ENCODE results near the gene MED15. TPM values are rescaled to one million over a fixed set of nuclear protein-coding genes. Genes with fewer than 3 reads are reported as not detected.

MED15 gene
- total and polyA plus RNA-seq, 2 of the 8 experiments (the other 6 are each of a cell fraction or from before 2014, with no cell fraction given): 28.3 to 57.1 TPM

DNA sequence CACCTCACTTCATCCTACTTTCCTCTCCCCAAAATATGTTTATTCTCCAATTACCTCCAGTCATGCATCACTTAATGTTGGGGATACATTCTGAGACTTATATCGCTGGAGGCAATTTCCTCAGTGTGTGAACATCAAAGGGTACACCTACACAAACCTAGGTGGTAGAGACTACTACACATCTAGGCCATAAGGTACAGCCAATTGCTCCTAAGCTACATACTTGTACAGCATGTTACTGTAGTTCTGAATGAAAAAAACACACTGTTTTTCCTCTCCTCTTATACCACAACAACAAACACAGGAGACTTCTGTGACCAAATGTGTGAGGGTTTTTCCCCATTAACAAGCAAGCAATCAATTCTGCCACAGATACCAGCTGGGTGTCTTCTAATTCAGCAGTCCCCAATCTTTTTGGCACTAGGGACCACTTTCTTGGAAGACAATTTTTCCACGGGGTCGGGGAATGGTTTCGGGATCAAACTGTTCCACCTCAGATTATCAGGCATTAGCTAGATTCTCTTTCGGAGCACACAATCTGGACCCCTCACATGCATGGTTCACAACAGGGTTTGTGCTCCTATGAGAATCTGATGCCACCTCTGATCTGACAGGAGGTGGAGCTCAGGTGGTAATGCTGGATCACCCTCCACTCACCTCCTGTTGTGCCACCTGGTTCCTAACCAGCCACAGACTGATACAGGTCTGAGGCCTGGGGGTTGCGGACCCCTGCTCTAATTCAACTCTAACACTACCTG, 17.0 kb upstream of the MED15 start:
- H3K79me2 ChIP-seq (ENCODE audit: control insufficient read depth in 1 of 2, insufficient read depth in 2 of 2, low read length in 2 of 2): no peaks in the 10 kb centered on the region
- no peak overlapping the region for H4K8ac ChIP-seq (ENCODE audit: extremely low read depth, insufficient read depth, low read length)
- no peak overlapping the region for H3K9ac ChIP-seq (replicated peaks in 1 of 4; ENCODE audit: extremely low read depth in 1 of 4, low read depth in 3 of 4, low read length in 3 of 4)
- H4K5ac ChIP-seq (ENCODE audit: insufficient read length, low read depth, low read length): no peak overlapping the region
- no peak overlapping the region for H2BK20ac ChIP-seq (ENCODE audit: low read length)
- no peak overlapping the region for H4K91ac ChIP-seq (replicated peaks; ENCODE audit: insufficient read length, low read length)
- H4K20me1 ChIP-seq (replicated peaks in 1 of 2; ENCODE audit: control insufficient read depth in 1 of 2, insufficient read depth in 2 of 2, low read length in 2 of 2): peaks cover 6 to 13% of the 10 kb centered on the region in 2 experiments
- no peak overlapping the region for H3K56ac ChIP-seq (replicated peaks; ENCODE audit: insufficient read length, low read depth, low read length)
- H3K4me3 ChIP-seq (ENCODE audit: extremely low read depth in 1 of 4, insufficient read depth in 2 of 4, low read depth in 3 of 4, low read length in 4 of 4): no peak overlapping the region
- no peak overlapping the region for H2BK12ac ChIP-seq (ENCODE audit: low read depth, low read length)
- H3K4me1 ChIP-seq (replicated peaks in 1 of 4; ENCODE audit: control insufficient read depth in 3 of 4, insufficient read depth in 4 of 4, low read length in 3 of 4): peaks cover 0 to 8% (median 3%) of the 10 kb centered on the region in 4 experiments; a peak in 4 of 7 replicates
- no peaks in the 10 kb centered on the region for H3K9me3 ChIP-seq (ENCODE audit: insufficient read depth in 2 of 2, low read depth in 1 of 2, low read length in 1 of 2)
- no peak overlapping the region for H3K14ac ChIP-seq (ENCODE audit: insufficient read length)
- WGBS, 2 experiments (ENCODE audit: extremely low coverage in 1 of 2, insufficient coverage in 1 of 2, insufficient read length in 1 of 2, insufficient replicate concordance in 2 of 2, low coverage in 1 of 2, low lambda C conversion rate in 2 of 2, missing lambda C conversion rate in 1 of 2): 97% methylated on average over 6 of the region's 6 CpGs; no CpG with 5 or more reads in 1 of the 2 experiments
- no peaks in the 10 kb centered on the region for H3K36me3 ChIP-seq (ENCODE audit: control insufficient read depth in 2 of 4, insufficient read depth in 4 of 4, low read length in 3 of 4)
- H3K18ac ChIP-seq (ENCODE audit: extremely low read depth, low read length): no peak overlapping the region
- peaks cover 0 to 12% (median 10%) of the 10 kb centered on the region in 4 experiments; a peak in 5 of 7 replicates for H3K27me3 ChIP-seq (replicated peaks in 1 of 4; ENCODE audit: control insufficient read depth in 3 of 4, extremely low read depth in 1 of 4, insufficient read depth in 3 of 4, low read length in 3 of 4)
- no peak overlapping the region for H2AFZ ChIP-seq (ENCODE audit: low read length)
- H2BK5ac ChIP-seq (ENCODE audit: low read depth, low read length): no peak overlapping the region
- no peak overlapping the region for H3K23ac ChIP-seq (ENCODE audit: insufficient read length)
- FAIRE-seq (no peak), DNase-seq (ENCODE audit: low read depth in 1 of 2, low spot score in 2 of 2) (no peak)
- H2BK120ac ChIP-seq (replicated peaks; ENCODE audit: low read depth, low read length): no peak overlapping the region
- ChIA-PET POLR2A (ENCODE audit: partially characterized antibody) (no interaction called here), CTCF (ENCODE audit: partially characterized antibody) (interaction anchor here (1.2 to 1.4 kb wide), 2 partner anchors 27 to 34 kb away, joined by 3 to 6 read pairs; no protein-coding TSS in a partner anchor)
- H3K4ac ChIP-seq (replicated peaks; ENCODE audit: insufficient read length, low read depth, low read length): no peak overlapping the region
- H3K27ac ChIP-seq (ENCODE audit: low read depth, low read length): no peak overlapping the region
- H3K79me1 ChIP-seq (ENCODE audit: low read depth, low read length): peaks cover 7% of the 10 kb centered on the region; the same call in 1 of the 2 replicates
- peaks cover 7% of the 10 kb centered on the region; the same call in 1 of the 2 replicates for H3K23me2 ChIP-seq (ENCODE audit: low read depth, low read length)
- no peak overlapping the region for H2AK5ac ChIP-seq (ENCODE audit: low read depth, low read length)
- no peak overlapping the region for H3K4me2 ChIP-seq (ENCODE audit: insufficient read depth in 1 of 2, low read depth in 2 of 2, low read length in 2 of 2)
- no peak overlapping the region for H2BK15ac ChIP-seq (ENCODE audit: low read length)
- TF ChIP-seq CBX5 (IDR thresholded peaks at IDR 0.05; ENCODE audit: low read depth, low read length): no peak
- no peak for TF ChIP-seq GABPA (IDR thresholded peaks at IDR 0.05; ENCODE audit: borderline replicate concordance, insufficient read depth, low read length)
- TF ChIP-seq HDAC2 (IDR thresholded peaks at IDR 0.05; ENCODE audit: borderline replicate concordance in 1 of 2, low read depth in 2 of 2, low read length in 2 of 2): no peak
- TF ChIP-seq ASH2L (IDR thresholded peaks at IDR 0.05; ENCODE audit: low read length): no peak
- no peak for TF ChIP-seq SP4 (IDR thresholded peaks at IDR 0.05; ENCODE audit: low read length)
- TF ChIP-seq EZH2 (IDR thresholded peaks at IDR 0.05; ENCODE audit: low read depth, low read length, severe bottlenecking): no peak
- no peak for TF ChIP-seq NANOG (IDR thresholded peaks at IDR 0.05; ENCODE audit: insufficient read depth, low read depth, low read length, poor library complexity, severe bottlenecking)
- TF ChIP-seq CTBP2 (IDR thresholded peaks at IDR 0.05; ENCODE audit: borderline replicate concordance, insufficient read depth, insufficient read length, low read length): no peak
- TF ChIP-seq SRF (IDR thresholded peaks at IDR 0.05; ENCODE audit: low read depth, low read length): no peak
- TF ChIP-seq BACH1 (IDR thresholded peaks at IDR 0.05; ENCODE audit: low read length): no peak
- TF ChIP-seq GTF2F1 (IDR thresholded peaks at IDR 0.05; ENCODE audit: borderline replicate concordance, low read depth, low read length): no peak
- TF ChIP-seq TAF1 (IDR thresholded peaks at IDR 0.05; ENCODE audit: low read depth, low read length): no peak
- no peak for TF ChIP-seq POLR2A (IDR thresholded peaks at IDR 0.05; ENCODE audit: control extremely low read depth in 1 of 2, low read depth in 2 of 2, low read length in 2 of 2)

Measured in H1 (cell line).